IPS-18c (cell line): ENCODE data around the gene PXDN.
"Not testable (repeated sequence)": the region's sequence is repeated elsewhere in the genome, so short reads cannot be mapped to it uniquely, and the experiment has no call there.

Experiments used
- H3K4me3 ChIP-seq: 2 replicates; pipeline ENCODE4 v1.7.0; 2013; ENCODE audit warnings: low read depth, mild to moderate bottlenecking, low read length, moderate library complexity; ENCODE audit not compliant: insufficient read depth
- H3K9me3 ChIP-seq: one replicate; pipeline ENCODE4 v1.6.1; 2013; ENCODE audit warnings: mild to moderate bottlenecking, low read length, moderate library complexity; ENCODE audit not compliant: control insufficient read depth, insufficient read depth

Gene PXDN

DNA sequence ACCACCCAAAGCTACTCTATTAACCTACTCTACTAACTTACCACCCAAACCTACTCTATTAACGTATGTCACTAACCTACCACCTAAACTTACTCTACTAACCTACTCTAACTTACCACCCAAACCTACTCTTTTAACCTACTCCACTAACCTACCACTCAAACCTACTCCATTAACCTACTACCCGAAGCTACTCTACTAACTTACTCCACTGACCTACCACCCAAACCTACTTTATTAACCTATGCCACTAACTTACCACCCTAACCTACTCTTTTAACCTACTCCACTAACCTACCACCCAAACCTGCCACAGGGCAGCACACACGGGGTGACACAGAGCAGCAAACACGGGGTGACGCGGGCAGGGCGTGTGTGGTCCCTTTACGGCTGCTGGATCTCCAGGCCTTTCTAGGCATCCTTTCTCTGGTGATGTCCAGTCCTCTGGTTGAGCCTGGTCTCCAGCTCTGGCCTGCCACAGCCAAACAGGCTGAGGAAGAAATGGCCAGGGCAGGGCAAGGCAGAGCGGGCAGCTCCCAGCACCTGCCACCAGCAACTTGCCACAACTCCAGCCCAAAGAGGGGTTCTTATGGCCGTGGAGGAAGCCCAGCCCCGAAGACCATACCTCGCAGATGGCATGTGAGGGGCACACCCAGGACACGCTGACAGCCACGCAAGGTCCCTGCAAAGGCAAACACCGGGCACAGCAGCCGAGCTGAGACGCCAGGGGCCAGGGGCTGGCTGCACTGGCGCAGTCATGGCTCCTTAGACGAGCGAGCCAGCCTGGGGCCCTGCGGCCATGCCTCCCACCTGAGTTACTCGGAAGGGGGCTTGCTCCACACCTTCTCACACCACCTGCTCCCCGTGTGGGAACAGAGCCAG lies 25.7 kb downstream of the PXDN start:
- no peak overlapping the region for H3K4me3 ChIP-seq

GRCh38 chr2:1717113-1717512 lies 27.2 kb downstream of the PXDN start:
- H3K9me3 ChIP-seq, result no peaks in the 10 kb centered on the region

More for the DNA sequence above, 25.7 kb downstream of the PXDN start:
- H3K9me3 ChIP-seq, result no peaks in the 10 kb centered on the region

GRCh38 chr2:1716441-1716840 lies 27.9 kb downstream of the PXDN start:
- no peak overlapping the region for H3K4me3 ChIP-seq
- H3K9me3 ChIP-seq, result no peaks in the 10 kb centered on the region

More at GRCh38 chr2:1717113-1717512, 27.2 kb downstream of the PXDN start:
- no peak overlapping the region for H3K4me3 ChIP-seq

- H3K9me3 ChIP-seq, result not testable (repeated sequence)
These were observed 28.4 kb downstream of the PXDN start for GRCh38 chr2:1716014-1716305.

GRCh38 chr2:1715184-1716013 lies 28.9 kb downstream of the PXDN start:
- Histone ChIP-seq H3K9me3 (no peaks in the 10 kb centered on the region), H3K4me3 (no peak overlapping the region)

More at GRCh38 chr2:1716014-1716305, 28.4 kb downstream of the PXDN start:
- not testable (repeated sequence) for H3K4me3 ChIP-seq

- H3K4me3 ChIP-seq, result no peak overlapping the region
These were observed 29.8 kb downstream of the PXDN start for GRCh38 chr2:1714291-1715064.

GRCh38 chr2:1713839-1714236 lies 30.5 kb downstream of the PXDN start:
- Histone ChIP-seq H3K9me3 (no peaks in the 10 kb centered on the region), H3K4me3 (no peak overlapping the region)

More at GRCh38 chr2:1714291-1715064, 29.8 kb downstream of the PXDN start:
- H3K9me3 ChIP-seq, result no peaks in the 10 kb centered on the region

GRCh38 chr2:1713142-1713838 lies 31.0 kb downstream of the PXDN start:
- Histone ChIP-seq H3K9me3 (no peaks in the 10 kb centered on the region), H3K4me3 (no peak overlapping the region)

DNA sequence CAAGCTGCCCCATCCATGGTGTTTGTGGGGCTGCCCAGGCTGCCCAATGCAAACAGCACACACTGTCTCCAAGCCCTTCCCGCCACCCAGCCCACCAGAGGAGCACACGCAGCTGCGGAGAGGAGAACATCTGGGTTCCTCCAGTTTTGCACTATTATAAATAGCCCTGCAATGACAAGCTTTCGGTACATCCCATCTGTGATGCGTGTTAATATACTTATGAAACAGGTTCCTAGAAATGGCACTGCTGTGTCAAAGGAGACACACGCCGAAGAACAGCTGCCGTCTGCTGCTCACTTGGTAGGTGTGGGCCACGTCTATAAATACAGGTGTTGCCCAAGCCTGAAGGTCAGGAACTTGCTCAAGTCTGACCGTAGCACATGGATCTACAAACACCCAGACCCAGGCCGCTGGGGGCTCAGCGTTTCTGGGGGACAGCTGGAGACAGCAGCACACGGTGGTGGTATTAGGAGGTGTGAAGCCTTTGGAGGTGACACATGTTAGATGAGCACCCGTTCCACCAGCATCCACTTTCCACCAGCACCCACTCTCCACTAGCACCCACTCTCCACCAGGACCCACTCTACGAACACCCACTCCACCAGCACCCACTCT lies 34.3 kb downstream of the PXDN start:
- Histone ChIP-seq H3K4me3 (no peak overlapping the region), H3K9me3 (no peaks in the 10 kb centered on the region)

- H3K9me3 ChIP-seq, result no peaks in the 10 kb centered on the region
- no peak overlapping the region for H3K4me3 ChIP-seq
These were observed 35.0 kb downstream of the PXDN start for GRCh38 chr2:1709335-1709605.

DNA sequence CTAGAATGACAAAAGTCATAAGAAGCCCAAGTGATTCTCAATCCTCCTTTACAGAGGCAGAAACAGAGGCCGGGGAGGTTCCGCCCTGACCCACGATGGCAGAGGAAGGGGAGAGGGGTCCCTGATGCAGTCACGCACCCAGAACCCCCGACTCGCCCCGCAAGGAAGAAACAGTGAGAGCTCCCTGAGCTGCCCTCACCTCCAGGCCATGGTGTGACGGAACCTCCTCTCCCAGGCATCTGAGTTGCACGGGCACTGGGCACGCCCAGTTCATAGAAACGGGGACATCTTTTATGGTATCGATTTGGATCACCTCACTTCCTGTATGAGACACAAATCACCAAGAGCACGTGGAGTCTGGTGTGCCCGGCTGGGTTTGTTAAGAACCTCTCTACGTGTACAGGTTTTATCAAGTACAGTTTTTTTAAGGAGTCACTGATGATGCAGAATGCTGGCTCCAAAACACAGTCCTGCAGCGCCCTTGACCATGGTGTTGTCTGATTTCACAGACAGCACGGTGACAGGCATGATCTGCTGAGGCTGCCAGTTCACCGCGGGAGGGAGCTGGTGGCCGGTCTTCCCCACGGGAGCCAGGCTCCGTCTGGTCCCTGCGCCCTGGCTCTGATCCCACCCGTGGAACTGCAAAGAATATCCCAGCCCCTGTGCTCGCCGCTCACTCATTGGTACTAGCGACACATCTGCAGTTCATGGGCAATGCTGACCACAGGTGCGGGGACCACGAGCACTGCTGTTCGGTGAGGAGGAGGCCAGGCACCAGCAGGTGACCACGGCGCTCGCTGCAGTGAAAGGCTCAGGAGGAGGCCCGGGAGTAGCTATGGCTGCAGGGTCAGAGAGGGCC lies 35.6 kb downstream of the PXDN start:
- no peaks in the 10 kb centered on the region for H3K9me3 ChIP-seq
- H3K4me3 ChIP-seq, result no peak overlapping the region; the same call in 1 of the 2 replicates

DNA sequence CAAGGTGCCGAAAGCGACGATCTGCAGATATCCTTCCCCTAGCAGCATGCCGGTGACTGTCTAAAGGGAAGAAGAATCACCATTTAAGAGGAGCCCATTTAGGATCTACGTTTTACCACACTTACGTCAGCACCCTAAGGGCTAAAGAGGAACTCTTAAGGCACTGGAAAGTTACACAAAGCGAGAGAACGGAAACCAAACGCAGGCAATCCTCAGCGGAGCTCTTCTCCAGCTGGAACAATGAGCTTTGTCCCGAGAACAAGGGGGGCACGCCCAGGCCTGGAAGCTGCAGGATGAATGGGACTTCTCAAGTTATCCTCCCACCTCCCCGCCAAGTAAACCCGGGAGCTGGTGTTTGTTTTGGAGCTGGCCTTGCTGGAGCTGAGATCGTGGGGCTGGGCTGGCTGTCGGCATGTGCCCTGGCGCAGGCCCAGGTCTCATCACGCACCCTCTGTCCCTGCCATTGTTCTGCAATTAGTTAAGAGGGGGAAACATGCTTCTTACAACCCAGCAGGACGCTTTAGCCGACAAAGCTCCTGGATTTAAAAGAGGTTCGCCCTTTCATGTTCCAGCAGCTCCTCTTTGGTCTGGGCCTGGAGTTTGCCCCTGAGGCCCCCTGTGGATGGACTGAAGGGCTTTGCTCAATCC lies 36.4 kb downstream of the PXDN start:
- no peak overlapping the region for H3K4me3 ChIP-seq
- H3K9me3 ChIP-seq, result no peaks in the 10 kb centered on the region

DNA sequence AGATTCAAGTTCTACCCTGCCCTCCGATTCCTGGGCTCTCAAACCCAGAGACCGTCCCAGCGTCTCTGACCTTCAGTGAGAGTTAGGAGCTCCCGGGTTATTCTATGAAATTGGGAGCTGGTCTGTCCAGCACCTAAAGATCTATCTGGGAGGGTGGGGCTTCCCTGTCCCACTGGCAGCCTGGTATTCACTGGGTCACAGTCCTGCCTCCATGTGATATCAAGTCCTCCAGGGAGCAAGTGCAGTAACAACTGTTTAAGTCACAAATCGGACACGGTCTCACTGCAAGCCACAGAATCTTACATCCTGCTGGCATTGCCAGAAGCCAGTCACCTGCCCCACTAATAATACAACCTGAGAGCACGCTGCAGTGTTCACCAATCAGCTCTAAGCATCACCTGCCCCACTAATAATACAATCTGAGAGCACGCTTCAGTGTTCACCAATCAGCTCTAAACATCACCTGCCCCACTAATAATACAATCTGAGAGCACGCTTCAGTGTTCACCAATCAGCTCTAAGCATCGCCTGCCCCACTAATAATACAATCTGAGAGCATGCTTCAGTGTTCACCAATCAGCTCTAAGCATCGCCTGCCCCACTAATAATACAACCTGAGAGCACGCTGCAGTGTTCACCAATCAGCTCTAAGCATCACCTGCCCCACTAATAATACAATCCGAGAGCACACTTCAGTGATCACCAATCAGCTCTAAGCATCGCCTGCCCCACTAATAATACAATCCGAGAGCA lies 38.0 kb downstream of the PXDN start:
- H3K9me3 ChIP-seq, H3K4me3 ChIP-seq: not testable (repeated sequence)

DNA sequence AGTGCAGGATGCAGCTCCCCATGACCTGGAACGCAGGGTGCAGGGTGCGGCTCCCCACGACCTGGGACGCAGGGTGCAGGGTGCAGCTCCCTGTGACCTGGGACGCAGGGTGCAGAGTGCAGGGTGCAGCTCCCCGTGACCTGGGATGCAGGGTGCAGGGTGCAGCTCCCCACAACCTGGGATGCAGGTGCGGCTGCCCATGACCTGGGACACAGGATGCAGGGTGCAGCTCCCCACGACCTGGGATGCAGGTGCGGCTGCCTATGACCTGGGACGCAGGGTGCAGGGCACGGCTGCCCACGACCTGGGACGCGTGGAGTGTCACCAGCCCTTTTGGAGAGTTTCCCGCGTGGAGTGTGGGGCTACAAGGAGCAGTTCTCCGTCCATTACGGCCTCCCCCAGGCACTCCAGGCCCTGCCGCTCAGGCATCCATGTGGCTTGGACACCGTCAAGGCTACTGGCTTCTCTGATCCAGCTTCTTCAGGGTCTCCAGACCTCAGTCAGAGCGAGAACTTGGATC lies 38.7 kb downstream of the PXDN start:
- H3K4me3 ChIP-seq, result no peak overlapping the region; the same call in 1 of the 2 replicates
- no peaks in the 10 kb centered on the region for H3K9me3 ChIP-seq
